A673 (cell line): ENCODE measurements around the gene UACA.

ENCODE experiments used
- CTCF ChIP-seq: fragments of 300-800, 200-600 bp; sonication (generic); conservative IDR thresholded peaks from 2 replicates; pipeline ENCODE4 v1.5.1; 2017; ENCODE audit warnings: low read depth, mild to moderate bottlenecking, antibody characterized with exemption, low read length, moderate library complexity, mixed read lengths
- EZH2 ChIP-seq: fragments of 200-600 bp; sonication (generic); IDR thresholded peaks from 2 replicates; pipeline ENCODE4 v1.6.1; 2017; ENCODE audit warnings: borderline replicate concordance, low read depth, mild to moderate bottlenecking, mixed read lengths, antibody characterized with exemption, low read length; ENCODE audit not compliant: poor library complexity, severe bottlenecking

- no peak for TF ChIP-seq CTCF
- TF ChIP-seq EZH2, result no peak
Measured at GRCh38 chr15:70783041-70783440, 19.7 kb upstream of the UACA start.
